ENCODE data around the gene NPFFR1. TPM values are rescaled to one million over a fixed set of nuclear protein-coding genes. Genes with fewer than 3 reads are reported as not detected.

The NPFFR1 gene
- total RNA-seq, 4 donors from 2014 or later: not detected

DNA sequence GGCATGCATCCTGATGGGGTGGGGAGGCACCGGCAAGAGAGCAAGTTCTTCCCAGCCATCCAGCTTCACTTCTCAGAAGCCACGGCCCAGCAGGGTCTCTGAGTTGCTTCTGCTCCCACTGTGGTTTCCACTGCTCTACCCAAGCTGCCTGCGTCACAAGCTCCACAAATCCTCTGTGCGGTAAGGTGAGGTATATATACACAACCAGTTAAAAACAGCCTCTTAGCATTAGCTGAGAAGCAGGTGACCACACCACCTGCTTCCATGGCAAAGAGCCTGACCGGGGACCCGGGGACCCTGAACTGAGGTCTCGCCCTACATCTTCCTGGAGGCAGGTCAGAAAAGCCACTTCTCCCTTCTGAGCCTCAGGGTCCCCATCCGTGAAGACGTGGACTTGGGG, 46.9 kb upstream of the NPFFR1 start:
- Histone ChIP-seq H3K27ac (replicated peaks in 1 of 4) (no peak overlapping the region), H3K9me3 (no peaks in the 10 kb centered on the region), H3K4me1 (peaks cover 21 to 27% (median 23%) of the 10 kb centered on the region in 4 donors), H3K36me3 (no peaks in the 10 kb centered on the region), H3K4me3 (no peak overlapping the region), H3K27me3 (no peaks in the 10 kb centered on the region)
- no peak for DNase-seq (ENCODE audit: extremely low spot score)
- 77% methylated on average over 9 of the region's 9 CpGs for WGBS
- intact Hi-C loops (cut with DNase I): no loop called here
- TF ChIP-seq POLR2A (IDR thresholded peaks at IDR 0.05; ENCODE audit: low read depth) (no peak), EP300 (IDR thresholded peaks at IDR 0.05) (no peak), POLR2AphosphoS5 (IDR thresholded peaks at IDR 0.05) (no peak)
- TF ChIP-seq, protein P1, sequence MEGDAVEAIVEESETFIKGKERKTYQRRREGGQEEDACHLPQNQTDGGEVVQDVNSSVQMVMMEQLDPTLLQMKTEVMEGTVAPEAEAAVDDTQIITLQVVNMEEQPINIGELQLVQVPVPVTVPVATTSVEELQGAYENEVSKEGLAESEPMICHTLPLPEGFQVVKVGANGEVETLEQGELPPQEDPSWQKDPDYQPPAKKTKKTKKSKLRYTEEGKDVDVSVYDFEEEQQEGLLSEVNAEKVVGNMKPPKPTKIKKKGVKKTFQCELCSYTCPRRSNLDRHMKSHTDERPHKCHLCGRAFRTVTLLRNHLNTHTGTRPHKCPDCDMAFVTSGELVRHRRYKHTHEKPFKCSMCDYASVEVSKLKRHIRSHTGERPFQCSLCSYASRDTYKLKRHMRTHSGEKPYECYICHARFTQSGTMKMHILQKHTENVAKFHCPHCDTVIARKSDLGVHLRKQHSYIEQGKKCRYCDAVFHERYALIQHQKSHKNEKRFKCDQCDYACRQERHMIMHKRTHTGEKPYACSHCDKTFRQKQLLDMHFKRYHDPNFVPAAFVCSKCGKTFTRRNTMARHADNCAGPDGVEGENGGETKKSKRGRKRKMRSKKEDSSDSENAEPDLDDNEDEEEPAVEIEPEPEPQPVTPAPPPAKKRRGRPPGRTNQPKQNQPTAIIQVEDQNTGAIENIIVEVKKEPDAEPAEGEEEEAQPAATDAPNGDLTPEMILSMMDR (IDR thresholded peaks at IDR 0.05): no peak

DNA sequence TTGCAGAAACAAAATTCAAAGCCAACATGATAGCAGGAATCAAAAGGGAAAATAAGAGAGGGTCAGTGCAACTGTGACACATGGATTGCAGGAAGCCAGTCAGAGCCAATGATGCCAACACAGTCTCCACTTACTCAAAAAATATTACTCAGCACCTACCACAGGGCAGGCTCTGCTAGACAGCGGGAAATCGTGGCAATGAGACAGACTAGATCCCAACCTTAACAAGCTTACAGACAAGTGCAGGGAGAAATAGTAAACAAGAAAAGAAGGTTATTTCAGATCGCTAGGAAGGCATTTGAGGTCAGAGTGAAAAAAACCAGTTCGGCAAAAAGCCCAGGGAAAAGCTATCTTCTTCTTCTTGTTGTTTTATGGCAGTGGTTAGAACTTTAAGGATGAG, 45.2 kb upstream of the NPFFR1 start:
- TF ChIP-seq EP300 (IDR thresholded peaks at IDR 0.05) (no peak), POLR2AphosphoS5 (IDR thresholded peaks at IDR 0.05) (no peak), POLR2A (IDR thresholded peaks at IDR 0.05; ENCODE audit: low read depth) (no peak)
- TF ChIP-seq, protein P1 (IDR thresholded peaks at IDR 0.05): no peak
- Histone ChIP-seq H3K9me3 (no peaks in the 10 kb centered on the region), H3K36me3 (no peaks in the 10 kb centered on the region), H3K4me3 (no peak overlapping the region), H3K27ac (replicated peaks in 1 of 4) (no peak overlapping the region), H3K27me3 (no peaks in the 10 kb centered on the region), H3K4me1 (peaks cover 21 to 26% (median 23%) of the 10 kb centered on the region in 4 donors)
- intact Hi-C loops (cut with DNase I): no loop called here
- no peak for DNase-seq (ENCODE audit: extremely low spot score)
- WGBS: 78% methylated on average over 4 of the region's 4 CpGs

DNA sequence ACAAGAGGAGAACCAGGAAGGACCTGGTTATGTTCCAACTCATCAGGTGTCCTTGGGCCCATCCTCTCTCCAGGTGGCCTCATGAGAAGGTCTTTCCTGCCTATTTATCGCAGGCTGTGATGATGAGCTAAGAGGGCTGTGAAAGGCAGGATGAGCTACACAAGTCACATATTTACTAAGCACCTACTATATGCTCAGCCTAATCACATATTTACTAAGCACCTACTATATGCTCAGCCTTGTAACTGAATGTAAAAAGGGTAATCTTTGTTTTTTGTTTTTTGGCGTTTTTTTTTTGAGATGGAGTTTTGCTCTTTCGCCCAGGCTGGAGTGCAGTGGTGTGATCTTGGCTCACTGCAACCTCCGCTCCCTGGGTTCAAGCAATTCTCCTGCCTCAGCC, 44.2 kb upstream of the NPFFR1 start:
- Histone ChIP-seq H3K4me1 (peaks cover 20 to 28% (median 23%) of the 10 kb centered on the region in 4 donors), H3K27ac (replicated peaks in 1 of 4) (no peak overlapping the region), H3K27me3 (no peaks in the 10 kb centered on the region), H3K9me3 (no peaks in the 10 kb centered on the region), H3K36me3 (peaks cover 0 to 8% (median 4%) of the 10 kb centered on the region in 4 donors), H3K4me3 (no peak overlapping the region)
- no peak for DNase-seq (ENCODE audit: extremely low spot score)
- 100% methylated on average over 4 of the region's 4 CpGs for WGBS
- intact Hi-C loops (cut with DNase I): no loop called here
- TF ChIP-seq POLR2AphosphoS5 (IDR thresholded peaks at IDR 0.05) (no peak), POLR2A (IDR thresholded peaks at IDR 0.05; ENCODE audit: low read depth) (no peak), EP300 (IDR thresholded peaks at IDR 0.05) (no peak)
- TF ChIP-seq, protein P1 (IDR thresholded peaks at IDR 0.05): no peak

DNA sequence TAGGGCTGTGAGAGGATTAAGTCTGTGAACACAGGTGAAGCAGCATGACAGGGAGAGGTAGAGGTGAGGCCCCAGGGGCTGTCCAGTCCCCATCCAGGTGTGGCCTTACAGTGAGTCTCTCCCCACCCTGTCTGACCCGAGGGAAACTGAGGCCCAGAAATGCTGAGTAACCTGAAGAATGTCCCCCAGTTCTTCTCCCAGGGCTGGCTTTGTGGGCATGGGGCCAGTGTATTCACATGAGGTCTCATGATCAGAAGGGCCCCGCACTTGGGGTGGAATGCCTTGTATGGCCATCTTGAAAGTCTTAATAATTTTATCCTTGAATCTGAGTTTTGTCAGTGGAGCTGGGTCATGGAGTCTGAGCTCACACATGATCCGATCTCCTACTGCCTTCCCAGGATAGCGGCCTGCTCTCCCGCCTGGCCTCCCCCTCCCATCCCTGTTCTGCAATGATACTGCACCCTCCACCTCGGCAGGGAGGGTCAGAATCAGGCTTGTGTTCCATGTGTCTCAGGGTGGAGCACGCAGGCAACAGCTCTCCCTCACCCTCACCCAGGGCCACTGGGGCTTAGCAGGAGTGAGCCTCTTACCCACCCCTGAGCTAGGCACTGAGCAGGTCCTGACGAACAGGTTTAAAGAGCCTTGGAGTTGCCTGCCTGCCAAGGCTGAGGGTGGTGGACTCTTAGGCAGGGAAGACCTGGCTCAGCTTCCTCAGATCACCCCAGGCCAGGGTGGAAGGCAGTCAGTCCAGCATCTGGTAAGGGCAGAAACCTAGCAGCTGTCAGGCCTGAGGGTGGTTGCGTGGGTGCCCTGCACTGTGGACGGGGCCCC, 41.4 kb upstream of the NPFFR1 start:
- Histone ChIP-seq H3K4me3 (no peak overlapping the region), H3K36me3 (peaks cover 0 to 26% (median 9%) of the 10 kb centered on the region in 4 donors), H3K27me3 (no peaks in the 10 kb centered on the region), H3K27ac (replicated peaks in 1 of 4) (no peak overlapping the region), H3K4me1 (peaks cover 0 to 7% (median 2%) of the 10 kb centered on the region in 4 donors), H3K9me3 (no peaks in the 10 kb centered on the region)
- WGBS: 83% methylated on average over 8 of the region's 10 CpGs
- TF ChIP-seq EP300 (IDR thresholded peaks at IDR 0.05) (no peak), POLR2AphosphoS5 (IDR thresholded peaks at IDR 0.05) (no peak), POLR2A (IDR thresholded peaks at IDR 0.05; ENCODE audit: low read depth) (no peak)
- TF ChIP-seq, protein P1 (IDR thresholded peaks at IDR 0.05): no peak
- DNase-seq (ENCODE audit: extremely low spot score): no peak
- intact Hi-C loops (cut with DNase I): no loop called here

All from esophagus muscularis mucosa (tissue), 4 donors.